Nephron progenitor cell (in vitro differentiated cells): ENCODE results near the gene QARS1.

ENCODE experiments used
- DNase-seq: peaks from one replicate; pipeline ENCODE4 v3.0.0; 2021
- H3K27ac Mint-ChIP-seq: 2 replicates; pipeline ENCODE4 v1.8.0; 2021; ENCODE audit warnings: mild to moderate bottlenecking, moderate library complexity, mixed read lengths
- H3K27me3 Mint-ChIP-seq: 2 replicates; pipeline ENCODE4 v1.8.0; 2021; ENCODE audit warnings: mild to moderate bottlenecking, low read depth, mixed read lengths; ENCODE audit not compliant: poor library complexity
- H3K36me3 Mint-ChIP-seq: 2 replicates; pipeline ENCODE4 v1.8.0; 2021; ENCODE audit warnings: low read depth, mixed read lengths
- H3K4me1 Mint-ChIP-seq: 2 replicates; pipeline ENCODE4 v1.8.0; 2021; ENCODE audit warnings: mixed read lengths
- H3K4me3 Mint-ChIP-seq: 2 replicates; pipeline ENCODE4 v1.8.0; 2021; ENCODE audit warnings: mild to moderate bottlenecking, moderate library complexity, mixed read lengths
- H3K9me3 Mint-ChIP-seq: 2 replicates; pipeline ENCODE4 v1.8.0; 2021; ENCODE audit warnings: mild to moderate bottlenecking, moderate library complexity, mixed read lengths
- TF ChIP-seq, protein P1 (sequence below): fragments of 200-600 bp; sonication (generic); IDR thresholded peaks from 2 replicates; pipeline ENCODE4 v1.5.0; 2021; ENCODE audit warnings: antibody characterized with exemption

Gene QARS1

DNA sequence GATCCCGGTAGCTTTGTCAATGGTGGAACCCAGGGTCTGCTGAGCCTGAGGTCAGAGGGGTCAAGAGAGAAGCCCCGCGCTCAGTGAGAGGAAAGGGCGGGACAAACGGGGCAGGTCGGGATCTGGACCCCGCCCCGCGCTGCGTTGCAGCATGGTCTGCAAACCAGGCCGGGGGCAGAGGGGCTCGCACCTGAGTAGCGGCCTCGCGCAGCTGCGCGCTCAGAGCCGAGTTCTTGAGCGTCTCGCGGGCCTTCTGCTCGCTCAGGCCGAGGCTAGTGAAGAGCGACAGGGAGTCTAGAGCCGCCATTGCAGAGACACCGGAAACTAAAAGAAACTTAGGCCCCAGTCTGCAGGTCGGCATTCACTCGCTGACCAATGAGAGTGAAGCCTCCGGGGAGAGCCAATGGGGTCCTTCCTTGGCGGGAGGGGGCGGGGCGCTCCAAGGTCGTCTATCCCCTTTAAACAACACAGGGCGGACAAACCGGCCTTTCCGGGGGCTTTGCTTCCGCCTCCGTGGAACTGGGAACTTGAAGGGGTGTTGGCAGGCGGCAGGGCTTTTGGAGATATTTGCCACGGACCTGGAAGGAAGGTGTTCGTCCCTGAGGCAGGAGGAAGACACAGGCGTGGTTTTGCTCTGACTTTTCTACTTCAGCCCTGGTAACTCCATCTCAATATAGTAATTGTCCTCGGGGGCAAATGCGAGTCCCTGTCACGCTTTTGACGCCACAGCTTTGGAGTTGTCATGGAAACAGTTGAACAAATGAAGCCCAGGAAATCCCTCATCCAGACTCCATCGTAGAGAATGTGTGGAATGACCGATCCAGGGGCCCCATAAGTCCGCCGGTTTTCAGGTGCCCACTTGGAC, at the start of gene QARS1:
QARS1 (minus strand) TSS at position 331 of the 865 bp plus-strand sequence; CDS start at position 307, 24 bp downstream.
- H3K4me3 Mint-ChIP-seq, result peak within 1 kb of the TSS; percentile 96

DNA sequence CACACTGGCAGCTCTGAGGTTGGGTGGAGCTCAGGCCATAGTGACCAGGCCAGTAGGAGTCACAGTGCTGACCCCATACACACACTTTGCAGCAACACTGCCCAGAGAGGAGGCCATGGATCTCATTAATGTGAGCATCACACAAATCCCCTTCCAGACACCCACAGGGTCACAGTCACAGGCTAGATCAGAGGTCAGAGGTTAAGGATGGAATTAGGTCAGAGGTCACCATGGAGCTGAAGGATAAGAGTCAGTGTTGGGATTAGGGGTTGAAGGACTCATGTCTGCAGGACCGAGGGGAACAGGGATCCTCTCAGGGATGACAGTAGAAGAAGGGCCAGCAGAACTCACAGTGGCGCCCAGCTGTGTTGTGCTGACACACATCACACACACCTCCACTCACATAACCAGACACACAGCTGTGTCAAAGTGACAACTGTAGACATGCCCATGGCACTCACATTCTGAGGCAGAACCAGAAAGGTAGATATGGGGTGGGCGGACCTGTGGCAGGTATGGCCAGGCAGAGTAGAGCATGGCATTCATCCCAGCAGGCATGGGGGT, 48.9 kb upstream of the QARS1 start:
- TF ChIP-seq, protein P1, sequence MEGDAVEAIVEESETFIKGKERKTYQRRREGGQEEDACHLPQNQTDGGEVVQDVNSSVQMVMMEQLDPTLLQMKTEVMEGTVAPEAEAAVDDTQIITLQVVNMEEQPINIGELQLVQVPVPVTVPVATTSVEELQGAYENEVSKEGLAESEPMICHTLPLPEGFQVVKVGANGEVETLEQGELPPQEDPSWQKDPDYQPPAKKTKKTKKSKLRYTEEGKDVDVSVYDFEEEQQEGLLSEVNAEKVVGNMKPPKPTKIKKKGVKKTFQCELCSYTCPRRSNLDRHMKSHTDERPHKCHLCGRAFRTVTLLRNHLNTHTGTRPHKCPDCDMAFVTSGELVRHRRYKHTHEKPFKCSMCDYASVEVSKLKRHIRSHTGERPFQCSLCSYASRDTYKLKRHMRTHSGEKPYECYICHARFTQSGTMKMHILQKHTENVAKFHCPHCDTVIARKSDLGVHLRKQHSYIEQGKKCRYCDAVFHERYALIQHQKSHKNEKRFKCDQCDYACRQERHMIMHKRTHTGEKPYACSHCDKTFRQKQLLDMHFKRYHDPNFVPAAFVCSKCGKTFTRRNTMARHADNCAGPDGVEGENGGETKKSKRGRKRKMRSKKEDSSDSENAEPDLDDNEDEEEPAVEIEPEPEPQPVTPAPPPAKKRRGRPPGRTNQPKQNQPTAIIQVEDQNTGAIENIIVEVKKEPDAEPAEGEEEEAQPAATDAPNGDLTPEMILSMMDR, result no peak
- no peaks in the 10 kb centered on the region for H3K9me3 Mint-ChIP-seq
- DNase-seq, result no peak
- H3K27me3 Mint-ChIP-seq, result peaks cover 13% of the 10 kb centered on the region
- peak overlapping the region; percentile 17 for H3K27ac Mint-ChIP-seq
- H3K36me3 Mint-ChIP-seq, result no peaks in the 10 kb centered on the region
- H3K4me1 Mint-ChIP-seq, result peaks cover 5% of the 10 kb centered on the region
- H3K4me3 Mint-ChIP-seq, result no peak overlapping the region

More for the DNA sequence above, at the start of gene QARS1:
- peak; percentile 95 for DNase-seq
- no peaks in the 10 kb centered on the region for H3K27me3 Mint-ChIP-seq
- H3K27ac Mint-ChIP-seq, result peak within 1 kb of the TSS; percentile 100
- TF ChIP-seq, protein P1, result no peak
- no peaks in the 10 kb centered on the region for H3K9me3 Mint-ChIP-seq
- peaks cover 30% of the 10 kb centered on the region for H3K4me1 Mint-ChIP-seq
- H3K36me3 Mint-ChIP-seq, result peaks cover 37% of the 10 kb centered on the region

DNA sequence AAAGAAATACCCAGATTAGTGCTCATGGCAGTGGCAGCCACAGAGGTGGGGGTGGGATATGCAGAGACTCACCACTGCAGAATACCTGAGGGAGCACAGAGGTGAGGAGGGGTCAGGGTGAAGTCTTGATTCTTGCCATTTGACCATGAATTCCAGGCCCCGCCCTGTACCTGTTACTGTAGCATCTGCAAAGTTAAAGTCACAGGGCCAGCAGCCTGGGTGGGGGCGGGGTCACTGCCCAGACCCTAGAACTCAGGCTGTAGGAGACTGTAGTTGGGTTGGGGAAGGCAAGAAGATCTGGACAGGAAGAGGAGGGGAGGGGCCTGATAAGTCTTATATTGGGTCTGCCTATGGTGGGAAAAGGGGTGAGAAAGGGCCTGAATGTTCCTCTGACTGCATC, 47.1 kb upstream of the QARS1 start:
- peak overlapping the region; percentile 34 for H3K27ac Mint-ChIP-seq

DNA sequence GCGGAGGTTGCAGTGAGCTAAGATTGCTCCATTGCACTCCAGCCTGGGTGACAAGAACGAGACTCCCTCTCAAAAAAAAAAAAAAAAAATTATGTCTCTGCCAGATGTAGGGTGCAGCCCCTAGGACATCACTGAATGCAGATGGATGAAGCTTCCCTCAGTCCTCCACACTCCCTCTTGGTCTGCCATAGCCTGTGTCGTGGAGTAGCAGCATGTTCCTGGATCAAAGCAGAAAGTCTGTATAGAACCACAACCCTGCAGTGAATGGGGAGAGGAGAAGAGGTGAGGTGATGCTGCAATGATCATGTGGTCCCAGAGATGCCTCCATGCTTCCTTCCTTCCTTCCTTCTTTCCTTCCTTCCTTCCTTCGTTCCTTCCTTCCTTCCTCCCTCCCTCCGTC, 43.6 kb upstream of the QARS1 start:
- H3K36me3 Mint-ChIP-seq, result no peaks in the 10 kb centered on the region
- H3K27ac Mint-ChIP-seq, result no peak overlapping the region
- peaks cover 15% of the 10 kb centered on the region for H3K27me3 Mint-ChIP-seq
- H3K4me3 Mint-ChIP-seq, result no peak overlapping the region
- no peak for DNase-seq
- H3K9me3 Mint-ChIP-seq, result no peaks in the 10 kb centered on the region
- TF ChIP-seq, protein P1, result no peak
- H3K4me1 Mint-ChIP-seq, result no peaks in the 10 kb centered on the region

More for the DNA sequence above, 47.1 kb upstream of the QARS1 start:
- Mint-ChIP-seq H3K4me3 (no peak overlapping the region), H3K9me3 (no peaks in the 10 kb centered on the region), H3K36me3 (no peaks in the 10 kb centered on the region), H3K4me1 (no peaks in the 10 kb centered on the region), H3K27me3 (peaks cover 13% of the 10 kb centered on the region)
- TF ChIP-seq, protein P1, result no peak
- DNase-seq, result no peak

DNA sequence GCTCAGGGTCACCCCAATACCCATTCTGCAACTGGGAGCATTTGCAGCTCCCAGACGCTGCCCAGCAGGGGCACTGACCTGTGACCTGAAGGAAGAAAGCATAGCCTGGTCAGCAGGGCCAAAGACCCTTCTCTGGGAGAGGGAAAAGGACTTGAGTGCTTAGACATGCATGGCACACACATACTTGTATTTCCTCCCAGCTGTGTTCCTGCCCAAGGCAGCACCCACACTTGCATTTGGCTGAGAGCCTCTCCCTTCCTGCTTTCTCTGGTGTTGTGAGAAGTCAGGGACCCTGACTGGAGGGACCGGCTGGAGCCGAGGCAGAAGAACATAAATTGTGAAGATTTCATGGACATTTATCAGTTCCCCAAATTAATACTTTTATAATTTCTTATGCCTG, 35.5 kb upstream of the QARS1 start:
- TF ChIP-seq, protein P1, result no peak
- peaks cover 18% of the 10 kb centered on the region for H3K27me3 Mint-ChIP-seq
- H3K36me3 Mint-ChIP-seq, result no peaks in the 10 kb centered on the region
- no peak overlapping the region for H3K4me3 Mint-ChIP-seq
- peaks cover 13% of the 10 kb centered on the region for H3K4me1 Mint-ChIP-seq
- peak overlapping the region; percentile 92 for H3K27ac Mint-ChIP-seq
- DNase-seq, result no peak
- H3K9me3 Mint-ChIP-seq, result peaks cover 22% of the 10 kb centered on the region
